Measurements from ENCODE around the gene COL17A1.

The COL17A1 gene

GRCh38 chr10:104049504-104050250, 36.0 kb downstream of the COL17A1 start:
- DNase-seq: peak; percentile 73

GRCh38 chr10:104046651-104047050, 39.0 kb downstream of the COL17A1 start:
- DNase-seq: no peak

- DNase-seq: peak; percentile 72
Observed at GRCh38 chr10:104045151-104046089, 40.3 kb downstream of the COL17A1 start.

- DNase-seq: no peak
Observed at GRCh38 chr10:104043854-104044253, 41.8 kb downstream of the COL17A1 start.

- no peak for DNase-seq
Observed at GRCh38 chr10:104043185-104043830, 42.4 kb downstream of the COL17A1 start.

- no peak for DNase-seq
Observed at GRCh38 chr10:104041891-104042535, 43.7 kb downstream of the COL17A1 start.

- DNase-seq: peak; percentile 68
Observed at GRCh38 chr10:104040862-104041789, 44.6 kb downstream of the COL17A1 start.

GRCh38 chr10:104040382-104040781, 45.3 kb downstream of the COL17A1 start:
- no peak for DNase-seq

GRCh38 chr10:104038958-104039752, 46.5 kb downstream of the COL17A1 start:
- no peak for DNase-seq

GRCh38 chr10:104038537-104038936, 47.1 kb downstream of the COL17A1 start:
- DNase-seq: no peak

GRCh38 chr10:104037261-104037951, 48.3 kb downstream of the COL17A1 start:
- no peak for DNase-seq

- DNase-seq: no peak
Observed at GRCh38 chr10:104036518-104037260, 49.0 kb downstream of the COL17A1 start.

GRCh38 chr10:104036069-104036384, 49.7 kb downstream of the COL17A1 start:
- no peak for DNase-seq

- no peak for DNase-seq
Observed at GRCh38 chr10:104035194-104036068, 50.2 kb downstream of the COL17A1 start.

GRCh38 chr10:104034401-104035193, 51.1 kb downstream of the COL17A1 start:
- no peak for DNase-seq

GRCh38 chr10:104033966-104034365, 51.7 kb downstream of the COL17A1 start:
- DNase-seq: no peak

- DNase-seq: no peak
Observed at GRCh38 chr10:104033401-104033930, 52.2 kb downstream of the COL17A1 start.
